GM12864 (cell line): ENCODE data around the gene KRT39.

Source experiments
- DNase-seq: peaks from one replicate; pipeline ENCODE4 v3.0.0-alpha.2; 2011; ENCODE audit warnings: low read depth
- H3K4me3 ChIP-seq: 2 replicates; pipeline ENCODE4 v1.5.1; 2011; ENCODE audit warnings: mild to moderate bottlenecking, low read depth, low read length, control low read depth
- TF ChIP-seq, protein P1 (sequence below): IDR thresholded peaks from 2 replicates; pipeline ENCODE4 v1.5.1; 2011; ENCODE audit warnings: low read depth, mild to moderate bottlenecking, moderate library complexity, low read length, control low read depth, inconsistent platforms; ENCODE audit errors: missing control alignments

KRT39 gene

DNA sequence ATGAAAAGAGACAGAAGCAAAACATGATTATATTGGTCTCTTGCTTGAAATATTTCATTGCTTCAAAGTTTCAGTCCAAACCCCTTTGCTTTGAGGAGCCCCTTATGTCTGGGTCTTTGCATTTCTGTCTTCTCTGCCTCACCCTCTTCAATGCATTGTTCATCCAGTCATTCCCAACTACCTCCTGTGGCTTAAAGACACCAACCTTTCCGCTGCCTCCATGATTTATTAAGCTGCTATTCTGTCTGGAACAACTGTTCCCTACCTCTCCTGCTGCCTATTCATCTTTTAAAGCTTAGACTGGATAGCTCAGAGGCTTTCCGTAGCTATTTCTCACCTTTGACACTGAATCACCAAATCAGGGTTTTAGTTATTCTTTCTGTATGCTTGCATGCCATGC is 30.6 kb upstream of the KRT39 start:
- TF ChIP-seq, protein P1, sequence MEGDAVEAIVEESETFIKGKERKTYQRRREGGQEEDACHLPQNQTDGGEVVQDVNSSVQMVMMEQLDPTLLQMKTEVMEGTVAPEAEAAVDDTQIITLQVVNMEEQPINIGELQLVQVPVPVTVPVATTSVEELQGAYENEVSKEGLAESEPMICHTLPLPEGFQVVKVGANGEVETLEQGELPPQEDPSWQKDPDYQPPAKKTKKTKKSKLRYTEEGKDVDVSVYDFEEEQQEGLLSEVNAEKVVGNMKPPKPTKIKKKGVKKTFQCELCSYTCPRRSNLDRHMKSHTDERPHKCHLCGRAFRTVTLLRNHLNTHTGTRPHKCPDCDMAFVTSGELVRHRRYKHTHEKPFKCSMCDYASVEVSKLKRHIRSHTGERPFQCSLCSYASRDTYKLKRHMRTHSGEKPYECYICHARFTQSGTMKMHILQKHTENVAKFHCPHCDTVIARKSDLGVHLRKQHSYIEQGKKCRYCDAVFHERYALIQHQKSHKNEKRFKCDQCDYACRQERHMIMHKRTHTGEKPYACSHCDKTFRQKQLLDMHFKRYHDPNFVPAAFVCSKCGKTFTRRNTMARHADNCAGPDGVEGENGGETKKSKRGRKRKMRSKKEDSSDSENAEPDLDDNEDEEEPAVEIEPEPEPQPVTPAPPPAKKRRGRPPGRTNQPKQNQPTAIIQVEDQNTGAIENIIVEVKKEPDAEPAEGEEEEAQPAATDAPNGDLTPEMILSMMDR, result no peak

DNA sequence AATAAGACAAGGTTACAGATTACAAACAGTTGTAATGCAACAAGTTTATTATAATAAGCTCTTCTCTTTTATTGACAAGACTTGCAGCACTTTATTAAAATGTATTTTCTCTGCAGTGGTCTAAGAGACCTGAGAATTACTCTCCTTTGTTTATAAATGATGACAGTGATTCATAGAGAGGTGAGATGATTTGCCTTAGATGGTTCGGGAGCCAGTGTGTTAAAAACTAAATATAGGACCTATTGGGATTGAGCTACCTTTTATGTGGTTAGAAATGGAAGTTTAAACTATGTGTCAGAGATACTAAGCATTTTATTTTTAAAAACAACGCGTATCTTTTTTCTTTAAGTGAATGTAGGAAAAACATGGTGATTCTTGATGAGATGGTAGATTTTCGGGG is 30.1 kb upstream of the KRT39 start:
- no peak for DNase-seq
- TF ChIP-seq, protein P1, result no peak

More for the DNA sequence above, 30.6 kb upstream of the KRT39 start:
- DNase-seq, result no peak
- no peak overlapping the region for H3K4me3 ChIP-seq

DNA sequence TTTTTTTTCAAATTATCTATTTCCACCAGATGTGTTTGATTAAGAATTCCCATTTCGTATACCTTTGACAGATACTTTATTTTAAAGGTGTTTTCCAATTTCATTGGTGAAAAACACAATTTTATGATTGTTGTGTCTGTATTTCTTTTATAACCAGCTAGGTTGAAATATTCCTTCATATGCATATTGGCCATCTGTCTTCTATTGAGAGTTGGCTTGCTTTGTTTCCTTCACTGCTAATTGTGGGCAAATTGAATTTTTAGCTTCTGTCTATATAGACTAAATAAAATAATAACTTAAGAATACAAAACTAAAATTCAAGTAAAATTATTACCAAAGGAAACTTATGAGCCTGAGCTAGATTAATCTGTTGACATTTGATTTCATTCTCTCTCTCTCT is 28.4 kb upstream of the KRT39 start:
- no peak for DNase-seq
- TF ChIP-seq, protein P1, result no peak
- no peak overlapping the region for H3K4me3 ChIP-seq

More for the DNA sequence above, 30.1 kb upstream of the KRT39 start:
- H3K4me3 ChIP-seq, result no peak overlapping the region

DNA sequence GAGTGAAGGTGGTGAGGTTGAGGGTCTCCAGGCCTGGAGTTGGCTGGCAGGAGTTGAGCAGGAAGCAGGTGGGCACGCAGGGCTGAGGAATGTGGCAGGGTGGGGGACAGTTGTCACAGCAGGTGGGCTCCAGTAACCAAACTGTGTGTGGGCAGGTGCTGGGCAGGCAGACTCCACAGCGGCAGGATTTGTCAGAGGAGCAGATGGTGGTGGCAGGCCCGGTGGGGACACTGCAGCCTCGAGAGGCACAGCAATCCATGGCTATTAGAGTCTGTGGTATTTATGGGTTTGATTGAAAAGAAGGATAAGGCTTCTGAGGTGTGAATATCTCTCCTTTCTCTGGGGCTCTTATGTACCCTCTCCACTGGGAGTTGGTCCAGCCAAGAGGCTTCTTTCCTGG is 27.1 kb upstream of the KRT39 start, which contains the start of gene KRTAP3-3:
KRTAP3-3 (minus strand) TSS at position 326 of the 400 bp plus-strand sequence; CDS start at position 259, 67 bp downstream.
- DNase-seq, result no peak
- H3K4me3 ChIP-seq, result no peak within 1 kb of the TSS
- TF ChIP-seq, protein P1, result no peak

DNA sequence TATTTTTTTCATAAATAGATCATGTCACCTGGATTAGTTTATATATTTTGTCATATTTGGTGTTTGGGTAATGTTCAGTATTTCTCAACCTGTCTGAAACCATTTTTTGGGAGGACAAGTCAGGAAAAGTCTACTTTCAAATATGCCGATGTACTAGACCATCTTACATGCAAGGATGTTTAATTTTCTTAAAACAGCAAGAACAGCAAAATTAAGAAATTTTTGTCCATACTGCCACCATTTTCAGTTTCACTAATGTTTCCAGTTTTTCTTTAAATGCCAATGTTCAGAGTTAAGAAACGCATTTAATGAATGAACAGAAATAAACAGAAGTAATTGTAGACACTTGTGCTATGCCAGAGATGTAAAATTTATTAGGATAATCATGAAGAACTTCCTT is 26.3 kb upstream of the KRT39 start:
- no peak overlapping the region for H3K4me3 ChIP-seq
- TF ChIP-seq, protein P1, result no peak
- no peak for DNase-seq

DNA sequence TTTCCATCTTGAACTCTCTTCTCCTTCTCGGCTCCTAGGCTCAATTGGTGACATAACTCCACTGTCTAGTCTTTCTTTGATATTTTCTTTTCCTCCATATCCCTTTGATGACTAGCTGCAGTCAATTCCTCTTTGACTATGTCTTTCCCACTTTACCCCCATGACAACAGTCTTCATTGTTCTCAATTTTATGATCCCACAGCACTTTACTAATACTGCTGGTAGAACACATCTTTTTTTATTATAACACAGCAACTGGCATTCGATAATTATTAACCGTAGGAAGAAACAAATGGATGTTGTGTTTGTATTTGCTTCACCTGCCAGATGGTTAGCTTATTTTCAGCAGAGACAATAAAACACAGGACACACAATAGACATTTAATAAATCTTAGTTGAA is 25.9 kb upstream of the KRT39 start:
- TF ChIP-seq, protein P1, result no peak
- DNase-seq, result no peak
- no peak overlapping the region for H3K4me3 ChIP-seq

DNA sequence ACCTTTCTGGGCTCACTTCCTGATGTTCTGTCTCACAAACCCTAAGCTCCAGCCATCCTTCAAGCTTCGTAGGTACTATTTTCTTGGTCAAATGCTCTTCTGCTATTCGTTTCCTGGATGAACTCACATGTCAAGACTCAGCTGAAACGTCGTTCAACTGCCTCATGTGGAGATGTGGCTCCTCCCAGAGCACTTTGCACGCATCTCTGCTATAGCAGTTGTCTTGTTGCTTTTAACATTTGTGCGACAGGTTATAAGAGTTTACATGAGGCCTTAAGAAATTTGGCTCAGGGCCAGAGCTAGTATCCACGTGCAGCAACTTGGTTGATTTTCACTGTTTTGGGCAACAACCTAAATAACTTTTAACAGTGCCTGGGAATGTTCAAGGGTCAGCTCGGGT is 20.2 kb upstream of the KRT39 start:
- H3K4me3 ChIP-seq, result no peak overlapping the region
- DNase-seq, result no peak
- TF ChIP-seq, protein P1, result no peak
